ENCODE results near the gene C9orf152. TPM values are rescaled to one million over a fixed set of nuclear protein-coding genes. Genes with fewer than 3 reads are reported as not detected.

Gene C9orf152
- total and polyA plus RNA-seq, 8 donors = 0.85 to 8.9 (median 2.6) TPM

DNA sequence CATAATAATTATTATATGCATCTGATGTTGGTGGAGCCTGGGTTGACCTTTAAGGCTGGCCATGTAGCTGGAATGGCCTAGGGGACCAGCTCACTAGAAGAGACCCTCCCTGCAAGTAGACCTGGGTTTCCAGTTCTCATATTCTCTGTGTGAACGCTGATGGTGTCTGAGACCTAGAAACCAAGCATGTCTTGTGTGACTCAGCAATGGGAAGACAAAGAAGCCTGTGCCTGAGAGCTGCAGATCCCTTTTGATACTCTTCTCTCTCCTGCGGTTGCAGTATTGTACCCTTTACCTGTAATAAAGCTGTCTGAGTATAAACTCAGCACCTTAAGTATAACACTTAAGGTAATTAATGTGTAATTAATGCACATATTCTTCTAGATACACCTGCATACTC lies 22.2 kb downstream of the C9orf152 start:
- TF ChIP-seq, protein P1, sequence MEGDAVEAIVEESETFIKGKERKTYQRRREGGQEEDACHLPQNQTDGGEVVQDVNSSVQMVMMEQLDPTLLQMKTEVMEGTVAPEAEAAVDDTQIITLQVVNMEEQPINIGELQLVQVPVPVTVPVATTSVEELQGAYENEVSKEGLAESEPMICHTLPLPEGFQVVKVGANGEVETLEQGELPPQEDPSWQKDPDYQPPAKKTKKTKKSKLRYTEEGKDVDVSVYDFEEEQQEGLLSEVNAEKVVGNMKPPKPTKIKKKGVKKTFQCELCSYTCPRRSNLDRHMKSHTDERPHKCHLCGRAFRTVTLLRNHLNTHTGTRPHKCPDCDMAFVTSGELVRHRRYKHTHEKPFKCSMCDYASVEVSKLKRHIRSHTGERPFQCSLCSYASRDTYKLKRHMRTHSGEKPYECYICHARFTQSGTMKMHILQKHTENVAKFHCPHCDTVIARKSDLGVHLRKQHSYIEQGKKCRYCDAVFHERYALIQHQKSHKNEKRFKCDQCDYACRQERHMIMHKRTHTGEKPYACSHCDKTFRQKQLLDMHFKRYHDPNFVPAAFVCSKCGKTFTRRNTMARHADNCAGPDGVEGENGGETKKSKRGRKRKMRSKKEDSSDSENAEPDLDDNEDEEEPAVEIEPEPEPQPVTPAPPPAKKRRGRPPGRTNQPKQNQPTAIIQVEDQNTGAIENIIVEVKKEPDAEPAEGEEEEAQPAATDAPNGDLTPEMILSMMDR (IDR thresholded peaks at IDR 0.05) = no peak
- WGBS, 2 donors = 94 to 96% methylated on average over 2 of the region's 2 CpGs
- Histone ChIP-seq H3K4me1 (peaks cover 18 to 42% (median 40%) of the 10 kb centered on the region in 3 donors), H3K36me3 (no peaks in the 10 kb centered on the region), H3K27me3 (no peaks in the 10 kb centered on the region), H3K4me3 (no peak overlapping the region), H3K9me3 (no peaks in the 10 kb centered on the region), H3K27ac (no peak overlapping the region)
- FAIRE-seq (no peak), DNase-seq (no peak), ATAC-seq (no peak)
- intact Hi-C loops (cut with DNase I) = no loop called here

DNA sequence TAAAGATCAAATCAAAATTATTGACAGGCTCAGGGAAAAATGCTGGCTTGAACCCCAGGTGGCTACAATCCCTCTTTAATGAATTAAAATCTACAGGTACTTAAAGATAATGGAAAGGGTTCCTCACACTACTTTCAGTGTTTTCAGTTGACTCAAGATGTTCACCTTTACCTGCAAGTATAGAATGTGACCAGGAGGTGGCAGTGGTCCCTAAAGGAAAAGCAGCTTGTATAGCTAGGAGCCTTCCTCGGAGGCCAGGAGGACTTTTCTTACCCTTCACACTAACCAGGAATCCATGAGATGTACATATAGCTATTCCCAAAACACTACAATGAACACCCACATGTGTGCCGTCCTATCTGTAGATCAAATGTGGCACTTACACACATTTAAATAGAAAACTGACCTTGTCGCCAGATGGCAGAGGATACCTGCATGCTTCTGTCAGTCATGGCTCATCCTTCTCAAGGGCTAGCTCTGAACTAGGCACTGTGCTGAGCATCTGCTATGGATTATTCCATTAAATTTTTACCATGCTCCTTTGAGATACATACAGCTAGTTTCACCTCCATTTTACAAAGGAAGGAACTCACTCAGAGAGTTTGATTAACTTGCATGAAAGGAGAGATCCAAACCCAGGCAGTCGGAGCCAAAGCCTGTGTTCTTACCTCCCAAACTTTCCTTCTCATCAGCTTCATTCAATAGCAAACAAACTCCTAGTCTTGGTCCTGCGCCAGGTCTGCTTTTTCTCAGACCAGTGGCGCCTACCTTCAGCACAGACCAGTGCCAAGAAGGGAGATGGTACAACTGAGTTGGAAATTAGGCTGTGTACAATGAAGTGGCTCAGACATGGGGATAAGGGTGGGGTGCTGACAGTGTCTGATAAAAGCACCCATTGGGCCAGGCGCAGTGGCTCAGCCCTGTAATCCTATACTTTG lies 24.5 kb downstream of the C9orf152 start:
- Histone ChIP-seq H3K27ac (no peak overlapping the region), H3K4me3 (no peak overlapping the region), H3K36me3 (no peaks in the 10 kb centered on the region), H3K9me3 (no peaks in the 10 kb centered on the region), H3K4me1 (peaks cover 3 to 24% (median 22%) of the 10 kb centered on the region in 3 donors), H3K27me3 (no peaks in the 10 kb centered on the region)
- intact Hi-C loops (cut with DNase I) = loop anchor here in 2 of 3 donors (5.0 kb wide), 2 partner anchors 34 to 39 kb away; no protein-coding TSS in a partner anchor
- peak; percentile 59 for FAIRE-seq
- DNase-seq = peak in 4 of 6 donors; percentile 51 to 80 (median 72)
- WGBS, 2 donors = 61 to 63% methylated on average over 7 of the region's 7 CpGs
- ATAC-seq = peak; percentile 84 to 91 (median 90)
- TF ChIP-seq, protein P1 (IDR thresholded peaks at IDR 0.05) = peak; percentile 57 to 76 (median 60)

DNA sequence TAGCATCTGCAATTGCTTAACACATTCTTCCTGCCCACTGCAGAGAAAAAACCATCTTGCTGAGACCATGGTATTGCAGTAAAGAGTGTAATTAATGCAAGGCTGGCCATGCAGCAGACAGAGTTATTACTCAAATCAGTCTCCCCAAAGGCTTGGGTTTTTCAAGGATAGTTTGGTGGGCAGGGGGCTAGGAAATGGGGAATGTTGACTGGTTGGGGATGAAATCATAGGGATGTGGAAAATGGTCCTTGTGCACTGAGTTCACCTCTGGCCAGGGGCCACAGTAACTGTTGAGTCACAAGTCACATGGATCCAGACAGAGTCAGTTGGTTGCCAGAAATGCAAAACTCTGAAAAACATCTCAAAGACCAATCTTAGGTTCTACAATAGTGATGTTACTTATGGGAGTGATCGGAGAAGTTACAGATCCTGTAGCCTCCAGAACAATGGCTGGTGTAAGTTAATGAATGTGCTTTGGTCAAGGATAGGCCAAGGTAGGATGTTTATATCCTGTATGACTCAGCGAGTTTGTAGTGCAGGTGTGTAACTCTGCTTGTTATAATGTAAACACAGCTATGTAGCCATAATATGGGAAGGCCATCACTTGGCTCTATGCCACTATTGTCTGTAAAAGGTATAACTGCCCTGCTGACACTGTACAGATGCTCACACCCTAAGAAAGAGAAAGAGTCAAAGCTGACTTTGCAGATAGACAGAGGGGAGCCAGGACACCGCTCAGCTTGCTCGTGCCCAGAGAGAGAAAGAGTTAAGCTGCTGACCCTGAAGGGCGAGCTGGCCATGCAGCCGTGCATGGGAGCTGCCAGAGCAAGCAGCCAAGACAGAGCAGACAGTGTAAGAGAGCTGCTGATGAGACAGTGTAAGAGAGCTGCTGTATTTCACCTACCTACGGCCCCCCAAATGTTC lies 27.2 kb downstream of the C9orf152 start:
- H3K27me3 ChIP-seq = no peaks in the 10 kb centered on the region
- WGBS, 2 donors = 62 to 65% methylated on average over 7 of the region's 7 CpGs
- no peak overlapping the region for H3K4me3 ChIP-seq
- H3K36me3 ChIP-seq = no peaks in the 10 kb centered on the region
- ATAC-seq (peak; percentile 7 to 35 (median 30)), FAIRE-seq (no peak), DNase-seq (peak in 1 of 6 donors; percentile 40)
- H3K4me1 ChIP-seq = peaks cover 0 to 22% (median 18%) of the 10 kb centered on the region in 3 donors
- no peak overlapping the region for H3K27ac ChIP-seq
- no peaks in the 10 kb centered on the region for H3K9me3 ChIP-seq
- TF ChIP-seq, protein P1 (IDR thresholded peaks at IDR 0.05) = no peak
- intact Hi-C loops (cut with DNase I) = loop anchor here in 2 of 3 donors (5.0 kb wide), 2 partner anchors 37 to 42 kb away; no protein-coding TSS in a partner anchor

DNA sequence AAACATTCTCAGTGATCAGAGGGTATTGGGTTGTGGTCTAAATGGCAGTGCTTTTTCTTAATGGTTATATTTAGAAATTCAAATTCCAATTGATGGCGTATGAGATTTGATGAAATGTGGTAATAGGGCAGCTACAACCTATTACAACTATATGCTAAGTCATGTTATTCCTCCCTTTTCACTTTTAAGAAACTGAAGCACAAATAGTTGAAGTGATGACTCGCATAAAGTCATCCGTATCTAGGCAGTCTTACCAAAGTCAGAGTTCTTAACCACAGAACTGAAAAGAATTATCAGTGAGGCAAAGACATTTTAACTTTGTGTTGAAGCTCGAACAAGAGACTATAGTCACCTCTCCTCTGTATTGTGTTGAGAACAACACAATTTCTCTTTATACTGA lies 28.2 kb downstream of the C9orf152 start:
- H3K27me3 ChIP-seq = no peaks in the 10 kb centered on the region
- 90 to 92% methylated on average over 4 of the region's 4 CpGs for WGBS, 2 donors
- FAIRE-seq (no peak), ATAC-seq (no peak), DNase-seq (no peak)
- H3K9me3 ChIP-seq = no peaks in the 10 kb centered on the region
- intact Hi-C loops (cut with DNase I) = loop anchor here in 2 of 3 donors (5.0 to 10.0 kb wide), 3 partner anchors 38 to 125 kb away; no protein-coding TSS in a partner anchor
- H3K4me3 ChIP-seq = no peak overlapping the region
- no peaks in the 10 kb centered on the region for H3K36me3 ChIP-seq
- no peak overlapping the region for H3K27ac ChIP-seq
- TF ChIP-seq, protein P1 (IDR thresholded peaks at IDR 0.05) = no peak
- H3K4me1 ChIP-seq = peaks cover 0 to 15% (median 12%) of the 10 kb centered on the region in 3 donors

All from pancreas (tissue), 10 donors.